ENCODE data around the gene BTBD1. TPM values are rescaled to one million over a fixed set of nuclear protein-coding genes. Genes with fewer than 3 reads are reported as not detected.

The BTBD1 gene
- total RNA-seq, 2 experiments from 2014 or later = 92.6 to 99.5 TPM

GRCh38 chr15:82970078-82970686 lies 96.9 kb downstream of the BTBD1 start:
- Histone ChIP-seq H3K4me3 (ENCODE audit: low read depth, low read length, poor library complexity, severe bottlenecking) (no peak overlapping the region), H3K36me3 (ENCODE audit: insufficient read depth, low read length) (no peaks in the 10 kb centered on the region), H3K27ac (ENCODE audit: low read depth, low read length, poor library complexity, severe bottlenecking) (no peak overlapping the region), H3K79me2 (ENCODE audit: insufficient read depth, low read depth, low read length) (no peaks in the 10 kb centered on the region), H3K9me3 (ENCODE audit: low read length) (no peaks in the 10 kb centered on the region), H3K4me1 (ENCODE audit: insufficient read depth, low read length, poor library complexity, severe bottlenecking) (no peaks in the 10 kb centered on the region), H4K20me1 (ENCODE audit: insufficient read depth, low read length) (no peaks in the 10 kb centered on the region), H3K4me2 (ENCODE audit: low read length) (no peak overlapping the region), H2AFZ (ENCODE audit: low read length) (no peak overlapping the region), H3K9me2 (ENCODE audit: insufficient read depth, low read length) (no peaks in the 10 kb centered on the region)
- no TSS peak for BruUV-seq (replicated peaks)
- intact Hi-C loops (cut with micrococcal nuclease; ENCODE audit: unreplicated experiment) = no loop called here
- TF ChIP-seq CTCF (conservative IDR thresholded peaks at IDR 0.05; ENCODE audit: low read length) = no peak
- TF ChIP-seq EZH2phosphoT487 (IDR thresholded peaks at IDR 0.05; ENCODE audit: borderline replicate concordance, low read depth, low read length) = no peak
- ChIA-PET CTCF (ENCODE audit: unreplicated experiment) (no interaction called here), POLR2A (interaction anchor here (1.5 kb wide), 1 partner anchor 16 kb away, joined by 4 read pairs; the partner anchor contains the start of gene RAMAC)
- DNase-seq (ENCODE audit: low spot score) = no peak

GRCh38 chr15:82969353-82969752 lies 97.7 kb downstream of the BTBD1 start:
- POLR2A ChIA-PET = interaction anchor here (1.5 kb wide), 1 partner anchor 16 kb away, joined by 4 read pairs; the partner anchor contains the start of gene RAMAC
- H3K9me3 ChIP-seq (ENCODE audit: low read length) = no peaks in the 10 kb centered on the region
- H3K4me2 ChIP-seq (ENCODE audit: low read length) = no peak overlapping the region
- CTCF ChIA-PET (ENCODE audit: unreplicated experiment) = no interaction called here
- no peaks in the 10 kb centered on the region for H3K79me2 ChIP-seq (ENCODE audit: insufficient read depth, low read depth, low read length)
- no peaks in the 10 kb centered on the region for H3K36me3 ChIP-seq (ENCODE audit: insufficient read depth, low read length)
- H3K9me2 ChIP-seq (ENCODE audit: insufficient read depth, low read length) = no peaks in the 10 kb centered on the region
- H4K20me1 ChIP-seq (ENCODE audit: insufficient read depth, low read length) = no peaks in the 10 kb centered on the region
- no peak for DNase-seq (ENCODE audit: low spot score)
- H3K4me1 ChIP-seq (ENCODE audit: insufficient read depth, low read length, poor library complexity, severe bottlenecking) = no peaks in the 10 kb centered on the region
- no peak overlapping the region for H3K27ac ChIP-seq (ENCODE audit: low read depth, low read length, poor library complexity, severe bottlenecking)
- no TSS peak for BruUV-seq (replicated peaks)
- no peak overlapping the region for H2AFZ ChIP-seq (ENCODE audit: low read length)
- TF ChIP-seq EZH2phosphoT487 (IDR thresholded peaks at IDR 0.05; ENCODE audit: borderline replicate concordance, low read depth, low read length) (no peak), CTCF (conservative IDR thresholded peaks at IDR 0.05; ENCODE audit: low read length) (no peak)
- no peak overlapping the region for H3K4me3 ChIP-seq (ENCODE audit: low read depth, low read length, poor library complexity, severe bottlenecking)
- intact Hi-C loops (cut with micrococcal nuclease; ENCODE audit: unreplicated experiment) = no loop called here

- Histone ChIP-seq H3K9me2 (ENCODE audit: insufficient read depth, low read length) (no peaks in the 10 kb centered on the region), H3K4me3 (ENCODE audit: low read depth, low read length, poor library complexity, severe bottlenecking) (no peak overlapping the region), H3K9me3 (ENCODE audit: low read length) (no peaks in the 10 kb centered on the region), H2AFZ (ENCODE audit: low read length) (no peak overlapping the region), H3K79me2 (ENCODE audit: insufficient read depth, low read depth, low read length) (no peaks in the 10 kb centered on the region), H3K4me2 (ENCODE audit: low read length) (no peak overlapping the region), H3K36me3 (ENCODE audit: insufficient read depth, low read length) (no peaks in the 10 kb centered on the region), H4K20me1 (ENCODE audit: insufficient read depth, low read length) (no peaks in the 10 kb centered on the region), H3K4me1 (ENCODE audit: insufficient read depth, low read length, poor library complexity, severe bottlenecking) (no peaks in the 10 kb centered on the region), H3K27ac (ENCODE audit: low read depth, low read length, poor library complexity, severe bottlenecking) (no peak overlapping the region)
- no peak for DNase-seq (ENCODE audit: low spot score)
- TF ChIP-seq CTCF (conservative IDR thresholded peaks at IDR 0.05; ENCODE audit: low read length) (no peak), EZH2phosphoT487 (IDR thresholded peaks at IDR 0.05; ENCODE audit: borderline replicate concordance, low read depth, low read length) (no peak)
- POLR2A ChIA-PET = interaction anchor here (0.6 kb wide), 2 partner anchors 157 to 250 kb away, joined by 3 to 4 read pairs; no protein-coding TSS in a partner anchor
- intact Hi-C loops (cut with micrococcal nuclease; ENCODE audit: unreplicated experiment) = no loop called here
- BruUV-seq (replicated peaks) = no TSS peak
- CTCF ChIA-PET (ENCODE audit: unreplicated experiment) = no interaction called here
Observed at GRCh38 chr15:82968066-82968465, 99.0 kb downstream of the BTBD1 start.

All from OCI-LY7 (cell line).